HG02642 (cell line): Measurements from ENCODE around the gene SMIM26.
A peak's percentile ranks its signal among the peaks of the same experiment; 100 is the strongest.

ENCODE experiments used
- ATAC-seq: cut with Tn5 transposase; IDR thresholded peaks from one replicate; pipeline ENCODE4 v1.9.1; 2021; ENCODE audit warnings: mild to moderate bottlenecking; ENCODE audit not compliant: unreplicated experiment, poor library complexity

The SMIM26 gene

DNA sequence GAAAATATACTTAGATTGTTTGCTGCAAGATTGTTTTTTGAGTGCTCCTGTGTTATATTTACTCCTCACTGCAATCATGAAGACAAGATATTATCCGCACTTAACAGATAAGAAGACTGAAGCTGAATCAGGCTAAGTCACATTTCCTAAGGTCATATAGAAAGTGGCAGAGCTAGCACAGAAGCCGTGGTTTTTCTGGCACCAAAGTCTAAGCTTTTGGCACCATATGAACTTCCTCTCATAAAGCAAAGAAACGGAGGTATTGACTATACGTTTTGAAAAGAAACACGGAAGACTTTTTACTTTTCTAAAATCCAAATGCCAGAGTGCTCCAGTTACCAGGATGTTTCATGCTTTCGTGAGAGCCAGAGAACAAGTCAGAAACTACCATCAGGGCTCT lies 11.3 kb downstream of the SMIM26 start:
- no peak for ATAC-seq

DNA sequence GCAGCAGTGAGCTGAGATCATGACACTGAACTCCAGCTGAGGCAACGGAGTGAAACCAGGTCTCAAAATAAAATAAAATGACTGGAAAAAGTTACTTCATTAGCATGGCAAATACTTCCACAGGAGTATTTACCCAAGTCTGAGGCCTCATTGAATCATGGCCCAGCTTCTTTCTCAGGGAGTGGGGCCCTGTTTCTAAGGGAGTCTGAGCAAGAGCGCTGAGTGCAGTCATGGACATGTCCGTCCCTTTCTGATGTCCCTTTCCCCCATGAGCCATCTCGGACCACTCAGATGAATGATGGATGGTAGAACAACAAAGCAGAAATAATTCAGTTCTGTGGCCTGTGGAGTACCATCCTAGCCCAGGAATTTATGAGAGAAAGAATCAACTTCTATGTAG lies 12.8 kb downstream of the SMIM26 start:
- ATAC-seq: no peak

- ATAC-seq: no peak
These were observed 17.9 kb downstream of the SMIM26 start for GRCh38 chr20:18585134-18585533.

- peak; percentile 96 for ATAC-seq
These were observed 20.7 kb downstream of the SMIM26 start, which contains the start of gene DTD1 for GRCh38 chr20:18587665-18588573. Gene DTD1 (plus strand): TSS chr20:18588054. CDS start chr20:18588073, 19 bp downstream.

DNA sequence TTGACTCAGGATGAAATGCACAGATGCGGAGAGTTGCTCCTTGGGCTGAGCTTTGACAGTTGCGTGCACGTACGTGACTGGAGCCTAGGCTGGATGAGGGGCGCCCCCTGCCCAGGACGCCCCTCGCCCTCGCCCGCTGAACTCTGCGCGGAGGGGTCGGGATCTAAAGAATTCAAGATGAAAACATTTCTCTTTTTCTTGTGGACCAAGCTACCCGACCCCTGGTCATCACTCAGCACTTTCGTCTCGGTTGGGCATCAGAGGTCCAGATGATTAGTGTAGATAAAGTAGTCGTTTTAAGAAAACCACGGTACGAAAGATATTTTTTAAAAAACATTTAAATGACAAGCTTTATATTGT lies 21.3 kb downstream of the SMIM26 start:
- ATAC-seq: peak; percentile 9

DNA sequence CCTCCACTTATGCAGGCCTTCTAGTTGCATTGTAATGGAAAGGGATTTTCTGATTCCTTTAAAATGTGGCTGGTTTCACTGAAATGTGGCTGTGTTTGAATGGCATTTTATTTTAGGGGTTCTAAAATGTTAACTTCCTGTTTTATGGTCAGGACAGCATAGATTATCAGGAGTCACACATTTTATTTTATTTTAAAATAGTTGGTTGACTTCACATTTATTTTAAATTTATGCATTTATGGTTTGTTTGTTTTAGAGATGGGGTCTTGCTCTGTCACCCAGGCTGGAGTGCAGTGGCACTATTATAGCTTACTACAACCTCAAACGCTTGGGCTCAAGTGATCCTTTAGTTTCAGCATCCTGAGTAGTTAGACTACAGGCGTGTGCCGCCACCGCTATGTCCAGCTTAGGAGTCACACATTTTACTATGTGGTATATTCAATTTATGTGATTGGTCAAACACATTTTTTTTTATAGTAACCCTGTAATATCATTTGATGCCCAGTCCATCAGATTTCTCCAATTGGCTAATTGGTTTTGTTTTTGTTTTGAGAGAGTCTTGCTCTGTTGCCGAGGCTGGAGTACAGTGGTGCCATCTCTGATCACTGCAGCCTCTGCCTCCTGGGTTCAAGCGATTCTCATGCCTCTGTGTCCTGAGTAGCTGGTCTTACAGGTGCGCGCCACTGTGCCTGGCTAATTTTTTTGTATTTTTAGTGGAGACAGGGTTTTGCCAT lies 22.9 kb downstream of the SMIM26 start:
- no peak for ATAC-seq

DNA sequence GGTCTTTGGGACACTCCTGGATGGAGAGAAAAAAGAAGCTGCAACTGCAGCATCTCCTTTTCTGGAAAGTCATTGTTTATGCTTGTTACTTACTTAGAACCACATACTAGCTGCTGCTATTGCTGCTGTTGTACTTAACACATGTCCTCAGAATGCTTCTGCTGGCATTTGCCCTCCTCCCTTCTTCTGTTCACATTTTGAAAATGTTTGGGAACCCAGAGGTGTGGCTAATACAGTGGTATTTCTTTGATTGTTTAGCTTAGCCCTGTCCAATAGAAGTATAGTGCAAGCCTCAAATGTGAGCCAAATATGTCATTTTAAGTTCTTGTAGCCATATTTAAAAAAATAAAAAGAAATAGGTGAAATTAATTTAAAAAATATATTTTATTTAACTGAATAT lies 29.0 kb downstream of the SMIM26 start:
- ATAC-seq: no peak

- ATAC-seq: no peak
These were observed 42.5 kb downstream of the SMIM26 start for GRCh38 chr20:18609741-18610140.

GRCh38 chr20:18611492-18611891 lies 44.3 kb downstream of the SMIM26 start:
- ATAC-seq: no peak

DNA sequence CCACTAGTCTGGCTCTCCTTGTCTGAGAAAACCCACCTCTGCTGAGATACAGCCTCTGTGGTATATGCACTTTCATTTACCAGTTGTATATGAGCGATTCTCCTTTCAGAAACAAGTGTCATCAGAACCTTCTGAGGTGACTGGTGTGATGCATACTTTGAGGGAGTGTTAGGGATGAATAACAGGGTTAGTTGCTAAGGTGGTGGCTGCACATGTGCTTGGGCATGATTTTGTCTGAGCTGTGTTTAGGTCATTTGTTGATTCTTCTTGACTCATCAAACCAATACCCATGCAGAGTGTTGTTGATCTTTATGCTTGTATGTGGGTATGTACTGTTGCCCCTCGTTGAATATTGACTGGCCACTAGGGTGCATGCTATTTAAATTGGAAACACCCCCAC lies 46.3 kb downstream of the SMIM26 start:
- no peak for ATAC-seq

GRCh38 chr20:18614244-18614643 lies 47.0 kb downstream of the SMIM26 start:
- ATAC-seq: no peak

- no peak for ATAC-seq
These were observed 47.9 kb downstream of the SMIM26 start for GRCh38 chr20:18615020-18615650.
